ENCODE data around the gene TBC1D16.

TBC1D16 gene

GRCh38 chr17:79965806-79966205 lies 69.9 kb downstream of the TBC1D16 start:
- TF ChIP-seq CTCF (IDR thresholded peaks at IDR 0.05) = no peak

DNA sequence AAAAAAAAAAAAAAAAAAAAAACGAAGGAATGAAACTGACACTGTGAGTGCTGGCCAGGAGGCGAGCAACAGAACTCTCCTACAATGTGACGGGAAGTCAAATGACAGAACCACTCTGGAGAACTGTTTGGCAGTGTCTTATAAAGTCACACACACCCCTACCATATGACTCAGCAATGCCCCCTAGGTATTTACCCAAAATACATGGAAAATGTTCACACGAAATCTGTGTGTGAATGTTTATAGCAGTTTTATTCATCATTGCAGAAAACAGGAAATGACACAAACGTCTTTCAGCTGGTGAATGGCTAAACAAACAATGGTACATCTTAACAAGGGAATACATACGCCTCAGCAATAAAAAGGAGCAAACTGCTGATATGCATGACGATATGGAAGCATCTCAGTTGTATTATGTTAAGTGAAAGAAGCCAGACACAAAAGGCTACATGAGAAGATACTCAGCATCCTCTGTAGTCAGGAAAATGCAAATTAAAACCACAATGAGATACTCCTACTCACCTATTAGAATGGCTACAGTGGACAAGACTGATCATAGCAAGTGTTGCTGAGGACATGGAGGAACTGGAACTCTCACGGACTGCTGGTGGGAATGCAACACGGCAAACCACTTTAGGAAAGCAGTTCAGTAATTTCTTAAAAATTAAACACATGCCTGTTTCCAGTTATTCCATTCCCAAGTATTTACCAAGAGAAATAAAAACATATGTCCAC lies 74.7 kb downstream of the TBC1D16 start:
- no peak for TF ChIP-seq CTCF (IDR thresholded peaks at IDR 0.05)

DNA sequence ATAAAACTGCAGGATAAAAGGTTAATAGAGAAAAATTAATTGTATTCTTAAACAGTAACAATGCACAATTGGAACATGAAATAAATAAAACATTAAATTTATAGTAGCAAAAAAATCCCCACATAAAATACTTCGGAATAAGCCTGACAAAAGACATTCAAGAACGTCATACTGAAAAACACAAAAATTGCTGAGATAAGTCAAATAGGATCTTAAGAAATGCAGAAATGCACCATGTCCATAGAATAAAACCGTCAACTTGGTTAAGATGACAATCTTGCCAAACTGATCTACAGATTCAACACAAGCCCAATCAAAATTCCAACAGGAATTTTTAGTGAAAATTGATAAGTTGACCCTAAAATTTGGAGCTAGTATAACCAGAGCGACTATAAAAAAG lies 76.6 kb downstream of the TBC1D16 start:
- TF ChIP-seq CTCF (IDR thresholded peaks at IDR 0.05) = no peak

- no peak for TF ChIP-seq CTCF (IDR thresholded peaks at IDR 0.05)
Measured at GRCh38 chr17:79956853-79957252, 78.8 kb downstream of the TBC1D16 start.

DNA sequence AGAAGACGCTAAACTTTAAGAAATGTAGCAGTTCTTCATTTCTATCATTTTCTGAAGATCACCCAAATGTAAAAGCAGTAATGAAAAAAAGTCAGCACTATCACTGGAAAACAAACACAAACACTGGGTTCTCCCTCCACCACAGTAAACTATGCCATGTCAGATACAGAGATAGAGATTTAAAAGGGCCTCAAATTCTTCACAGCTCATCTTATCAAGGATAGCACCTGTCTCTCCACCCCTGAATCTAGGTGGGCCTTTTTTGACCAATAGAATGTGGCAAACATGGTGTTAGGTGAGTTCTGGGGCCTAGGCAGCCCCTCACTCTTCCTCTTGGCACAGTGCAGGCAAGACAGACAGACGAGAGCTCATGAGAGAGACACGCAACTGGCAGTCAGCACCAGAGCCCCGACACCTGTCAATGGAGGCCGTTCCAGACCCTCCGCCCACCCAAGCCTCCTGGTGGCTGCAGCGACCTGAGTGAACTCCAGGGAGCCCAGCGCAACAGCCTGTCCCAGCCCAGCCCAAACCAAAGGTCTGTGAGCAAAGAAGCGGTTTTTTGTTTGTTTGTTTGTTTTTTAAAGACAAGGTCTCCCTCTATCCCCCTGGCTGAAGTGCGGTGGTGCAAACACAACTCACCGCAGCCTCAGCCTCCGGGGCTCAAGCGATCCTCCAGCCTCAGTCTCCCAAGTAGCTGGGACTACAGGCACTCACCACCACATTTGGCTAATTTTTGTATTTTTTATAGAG lies 79.8 kb downstream of the TBC1D16 start:
- TF ChIP-seq CTCF (IDR thresholded peaks at IDR 0.05) = no peak

DNA sequence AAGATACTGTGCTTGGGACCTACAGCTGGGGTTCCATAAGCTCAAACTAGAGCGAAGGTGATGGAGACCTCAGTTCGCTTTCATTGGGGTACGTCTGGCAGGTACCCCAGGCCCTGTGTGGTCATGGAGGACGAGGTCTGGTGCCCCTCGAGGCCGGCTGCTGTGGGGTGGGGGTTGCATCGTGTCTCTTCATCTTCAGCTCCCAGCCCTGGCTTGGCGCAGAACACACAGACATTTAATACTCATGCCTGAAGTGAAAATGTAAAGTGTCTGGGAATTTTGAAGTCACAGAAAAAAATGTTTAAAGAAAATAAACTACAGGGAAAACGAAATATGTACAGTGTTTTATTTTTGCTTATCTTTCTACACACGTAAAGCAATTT lies 80.5 kb downstream of the TBC1D16 start:
- no peak for TF ChIP-seq CTCF (IDR thresholded peaks at IDR 0.05)

DNA sequence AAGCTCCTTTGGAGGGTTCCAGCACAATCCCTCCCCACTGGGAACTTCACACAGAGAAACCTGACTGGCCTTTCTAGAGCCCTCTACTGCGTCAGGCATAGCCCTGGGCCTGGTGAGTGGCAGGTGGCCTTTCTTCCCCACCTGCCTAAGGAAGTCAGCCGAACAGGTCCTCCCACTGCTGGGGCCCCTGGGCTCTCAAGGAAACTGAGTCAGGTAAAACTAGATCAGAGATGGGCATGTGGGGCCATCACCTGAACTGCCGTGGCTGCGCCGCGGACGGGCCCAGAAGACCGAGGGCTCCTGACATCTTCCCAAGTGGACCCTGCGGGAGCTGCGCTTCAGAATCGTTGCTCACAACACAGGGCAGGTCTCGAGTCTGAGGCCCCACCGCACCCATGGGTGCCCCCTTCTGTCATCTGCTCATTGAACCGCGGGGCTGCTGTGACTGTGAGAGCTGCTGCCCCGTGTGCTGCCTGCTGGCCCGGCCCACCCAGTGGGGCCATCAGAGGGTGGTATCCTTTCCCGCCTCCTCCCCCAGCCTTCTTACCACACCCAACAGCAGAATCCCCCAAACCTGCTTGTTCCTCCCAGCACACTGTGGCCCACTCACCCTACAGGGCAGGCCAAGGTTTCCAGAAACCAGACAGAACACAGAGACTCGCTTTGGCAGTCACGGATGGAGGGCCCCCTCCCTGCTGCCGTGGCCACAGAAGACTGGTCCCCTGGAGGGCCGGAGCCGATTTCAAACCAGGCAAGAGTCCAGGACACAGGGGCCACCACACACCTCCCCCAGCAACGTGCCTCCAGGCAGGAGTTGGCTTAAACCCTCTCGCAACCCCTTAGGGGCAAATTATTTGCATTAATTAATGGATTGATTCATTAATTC lies 81.1 kb downstream of the TBC1D16 start:
- TF ChIP-seq CTCF (IDR thresholded peaks at IDR 0.05) = no peak
